K562 (cell line): Measurements from ENCODE around the gene NINL.
"Not testable (repeated sequence)": the region's sequence is repeated elsewhere in the genome, so short reads cannot be mapped to it uniquely, and the experiment has no call there.

ENCODE experiments used
- BRD9 ChIP-seq: fragments of 450-650 bp; IDR thresholded peaks from 2 replicates; pipeline ENCODE4 v1.6.1; 2018; ENCODE audit warnings: low read depth; ENCODE audit not compliant: partially characterized antibody
- CTCF ChIP-seq, 3 experiments: IDR thresholded peaks in 2 of 3; conservative IDR thresholded peaks in 1 of 3; 2 replicates each; pipeline ENCODE4 v1.5.1; 2011 to 2012; ENCODE audit warnings: low read length in 3 of 3, mild to moderate bottlenecking in 3 of 3, control low read depth in 2 of 3, improper control_type of control experiment in 1 of 3, inconsistent platforms in 1 of 3, low read depth in 1 of 3, mixed read lengths in 1 of 3, moderate library complexity in 1 of 3; ENCODE audit not compliant: insufficient read depth in 2 of 3
- EP300 ChIP-seq: IDR thresholded peaks from 2 replicates; pipeline ENCODE4 v1.6.1; 2012; ENCODE audit warnings: low read length, improper control_type of control experiment
- ESRRA ChIP-seq: fragments of 450-650 bp; IDR thresholded peaks from 2 replicates; pipeline ENCODE4 v1.6.1; 2014; ENCODE audit warnings: low read depth, mild to moderate bottlenecking, moderate library complexity, borderline replicate concordance
- FOXM1 ChIP-seq, 2 experiments: fragments of 450-650 bp in 1 of 2; sonication (generic) in 1 of 2; formaldehyde crosslinking in 1 of 2; IDR thresholded peaks; 2 replicates each; pipeline versions ENCODE4 v1.6.1 to v1.9.0; 2017 to 2022; ENCODE audit warnings: low read depth in 2 of 2, mild to moderate bottlenecking in 2 of 2, missing genetic modification reagents in 1 of 2, moderate library complexity in 1 of 2
- GABPB1 ChIP-seq: sonication (generic); formaldehyde crosslinking; IDR thresholded peaks from 2 replicates; pipeline ENCODE4 v1.8.0; 2022; ENCODE audit warnings: mild to moderate bottlenecking, missing genetic modification reagents
- MEF2A ChIP-seq: IDR thresholded peaks from 2 replicates; pipeline ENCODE4 v1.6.1; 2011; ENCODE audit warnings: low read depth, mild to moderate bottlenecking, low read length, moderate library complexity; ENCODE audit not compliant: control insufficient read depth
- POLR2AphosphoS5 ChIP-seq: IDR thresholded peaks from 2 replicates; pipeline ENCODE4 v1.6.1; 2011; ENCODE audit warnings: mild to moderate bottlenecking, low read depth, low read length, moderate library complexity; ENCODE audit not compliant: control insufficient read depth, insufficient read depth
- SRSF9 ChIP-seq: fragments of 200-400 bp; formaldehyde crosslinking; IDR thresholded peaks from 2 replicates; pipeline ENCODE4 v1.6.1; 2017; ENCODE audit warnings: low read depth, low read length, borderline replicate concordance
- TAF1 ChIP-seq: IDR thresholded peaks from 2 replicates; pipeline ENCODE4 v1.6.1; 2011; ENCODE audit warnings: mild to moderate bottlenecking, low read length, moderate library complexity; ENCODE audit not compliant: insufficient read depth, control insufficient read depth, severe bottlenecking; ENCODE audit errors: extremely low read depth
- ZNF695 ChIP-seq: fragments of 450-650 bp; formaldehyde crosslinking; IDR thresholded peaks from 2 replicates; pipeline ENCODE4 v1.4.0; 2020; ENCODE audit warnings: mild to moderate bottlenecking, moderate library complexity
- ZNF830 ChIP-seq: fragments of 250-450 bp; sonication (Bioruptor Pico); IDR thresholded peaks from 2 replicates; pipeline ENCODE4 v1.5.0; 2021; ENCODE audit warnings: mild to moderate bottlenecking
- TF ChIP-seq, protein P1 (sequence below): fragments of 450-650 bp; IDR thresholded peaks from 2 replicates; pipeline ENCODE4 v1.6.1; 2016; ENCODE audit warnings: low read depth

GRCh38 chr20:25583607-25584006 is 1.7 kb downstream of the NINL start:
- TF ChIP-seq TAF1; BRD9; GABPB1 (CRISPR knock-in tag); SRSF9; ZNF695 (CRISPR knock-in tag); POLR2AphosphoS5; MEF2A; EP300; CTCF (IDR thresholded peaks at IDR 0.05 in 2 of 3, conservative IDR thresholded peaks at IDR 0.05 in 1 of 3; ENCODE audit: insufficient read depth in 2 of 3, low read depth in 1 of 3, low read length in 3 of 3); ESRRA; ZNF830; FOXM1 (IDR thresholded peaks at IDR 0.05; ENCODE audit: low read depth); FOXM1 (CRISPR knock-in tag; IDR thresholded peaks at IDR 0.05; ENCODE audit: low read depth): not testable (repeated sequence)
- TF ChIP-seq, protein P1, sequence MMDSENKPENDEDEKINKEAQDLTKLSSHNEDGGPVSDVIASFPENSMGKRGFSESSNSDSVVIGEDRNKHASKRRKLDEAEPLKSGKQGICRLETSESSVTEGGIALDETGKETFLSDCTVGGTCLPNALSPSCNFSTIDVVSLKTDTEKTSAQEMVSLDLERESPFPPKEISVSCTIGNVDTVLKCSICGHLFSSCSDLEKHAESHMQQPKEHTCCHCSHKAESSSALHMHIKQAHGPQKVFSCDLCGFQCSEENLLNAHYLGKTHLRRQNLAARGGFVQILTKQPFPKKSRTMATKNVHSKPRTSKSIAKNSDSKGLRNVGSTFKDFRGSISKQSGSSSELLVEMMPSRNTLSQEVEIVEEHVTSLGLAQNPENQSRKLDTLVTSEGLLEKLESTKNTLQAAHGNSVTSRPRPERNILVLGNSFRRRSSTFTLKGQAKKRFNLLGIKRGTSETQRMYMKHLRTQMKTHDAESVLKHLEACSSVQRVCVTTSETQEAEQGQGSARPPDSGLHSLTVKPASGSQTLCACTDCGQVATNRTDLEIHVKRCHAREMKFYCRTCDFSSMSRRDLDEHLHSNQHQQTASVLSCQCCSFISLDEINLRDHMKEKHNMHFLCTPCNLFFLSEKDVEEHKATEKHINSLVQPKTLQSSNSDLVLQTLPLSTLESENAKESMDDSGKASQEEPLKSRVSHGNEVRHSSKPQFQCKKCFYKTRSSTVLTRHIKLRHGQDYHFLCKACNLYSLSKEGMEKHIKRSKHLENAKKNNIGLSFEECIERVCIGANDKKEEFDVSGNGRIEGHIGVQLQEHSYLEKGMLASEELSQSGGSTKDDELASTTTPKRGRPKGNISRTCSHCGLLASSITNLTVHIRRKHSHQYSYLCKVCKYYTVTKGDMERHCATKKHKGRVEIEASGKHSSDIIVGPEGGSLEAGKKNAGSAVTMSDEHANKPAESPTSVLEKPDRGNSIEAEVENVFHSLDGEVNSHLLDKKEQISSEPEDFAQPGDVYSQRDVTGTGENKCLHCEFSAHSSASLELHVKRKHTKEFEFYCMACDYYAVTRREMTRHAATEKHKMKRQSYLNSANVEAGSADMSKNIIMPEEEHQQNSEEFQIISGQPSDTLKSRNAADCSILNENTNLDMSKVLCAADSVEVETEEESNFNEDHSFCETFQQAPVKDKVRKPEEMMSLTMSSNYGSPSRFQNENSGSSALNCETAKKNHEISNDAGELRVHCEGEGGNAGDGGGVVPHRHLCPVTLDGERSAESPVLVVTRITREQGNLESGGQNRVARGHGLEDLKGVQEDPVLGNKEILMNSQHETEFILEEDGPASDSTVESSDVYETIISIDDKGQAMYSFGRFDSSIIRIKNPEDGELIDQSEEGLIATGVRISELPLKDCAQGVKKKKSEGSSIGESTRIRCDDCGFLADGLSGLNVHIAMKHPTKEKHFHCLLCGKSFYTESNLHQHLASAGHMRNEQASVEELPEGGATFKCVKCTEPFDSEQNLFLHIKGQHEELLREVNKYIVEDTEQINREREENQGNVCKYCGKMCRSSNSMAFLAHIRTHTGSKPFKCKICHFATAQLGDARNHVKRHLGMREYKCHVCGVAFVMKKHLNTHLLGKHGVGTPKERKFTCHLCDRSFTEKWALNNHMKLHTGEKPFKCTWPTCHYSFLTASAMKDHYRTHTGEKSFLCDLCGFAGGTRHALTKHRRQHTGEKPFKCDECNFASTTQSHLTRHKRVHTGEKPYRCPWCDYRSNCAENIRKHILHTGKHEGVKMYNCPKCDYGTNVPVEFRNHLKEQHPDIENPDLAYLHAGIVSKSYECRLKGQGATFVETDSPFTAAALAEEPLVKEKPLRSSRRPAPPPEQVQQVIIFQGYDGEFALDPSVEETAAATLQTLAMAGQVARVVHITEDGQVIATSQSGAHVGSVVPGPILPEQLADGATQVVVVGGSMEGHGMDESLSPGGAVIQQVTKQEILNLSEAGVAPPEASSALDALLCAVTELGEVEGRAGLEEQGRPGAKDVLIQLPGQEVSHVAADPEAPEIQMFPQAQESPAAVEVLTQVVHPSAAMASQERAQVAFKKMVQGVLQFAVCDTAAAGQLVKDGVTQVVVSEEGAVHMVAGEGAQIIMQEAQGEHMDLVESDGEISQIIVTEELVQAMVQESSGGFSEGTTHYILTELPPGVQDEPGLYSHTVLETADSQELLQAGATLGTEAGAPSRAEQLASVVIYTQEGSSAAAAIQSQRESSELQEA, result not testable (repeated sequence)
